A549 treated with Hydrocortisone at 1 μM for 4 hours (cell line): ENCODE measurements around the gene MAS1. TPM values are rescaled to one million over a fixed set of nuclear protein-coding genes. Genes with fewer than 3 reads are reported as not detected.

Experiments
- total RNA-seq: library from RNA; stranded (reverse); fragments of 200-300 nt; extraction: Qiagen RNA extraction; gene quantifications from 5 replicates; pipeline ENCODE4 v1.2.3, GENCODE V29; 2022

Gene MAS1
- not detected in 5 replicates for total RNA-seq

DNA sequence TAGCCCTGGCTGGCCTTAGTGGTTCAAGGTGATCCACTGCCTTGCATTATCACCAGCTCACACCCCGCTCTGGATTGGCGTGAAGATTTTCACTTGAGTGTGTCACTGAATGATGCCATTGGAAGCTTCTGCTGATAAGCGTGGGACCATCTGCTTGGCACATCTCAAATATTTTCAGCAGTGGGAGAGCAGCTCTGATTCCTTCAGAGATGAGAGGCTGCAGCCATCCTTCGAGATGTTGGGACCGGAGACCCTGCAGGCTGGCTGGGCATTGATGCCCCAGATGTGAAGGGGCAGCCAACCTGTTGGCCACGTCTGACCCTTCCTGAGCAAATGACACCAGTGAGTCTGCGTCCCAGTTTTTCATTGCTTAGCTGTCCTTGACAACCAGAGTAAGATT lies at the start of gene MAS1:
TSS of gene MAS1 (plus strand) at position 197 of the 400 bp plus-strand sequence. CDS start 15,968 bp downstream, outside the sequence.

Other genes starting within 250 kb of the MAS1 start
- 152 to 199 TPM (median 183 TPM) in 5 replicates for gene SOD2, start 197.7 kb upstream of the MAS1 start, total RNA-seq
- 67.4 to 70.9 TPM (median 68.0 TPM) in 5 replicates for gene WTAP, start 163.5 kb upstream of the MAS1 start, total RNA-seq
- gene ACAT2, start 128.9 kb upstream of the MAS1 start, total RNA-seq, result 24.9 to 30.0 TPM (median 27.2 TPM) in 5 replicates
- gene TCP1, start 101.4 kb upstream of the MAS1 start, total RNA-seq, result 212 to 282 TPM (median 226 TPM) in 5 replicates
- 76.8 to 102 TPM (median 89.8 TPM) in 5 replicates for gene MRPL18, start 100.5 kb upstream of the MAS1 start, total RNA-seq
- gene PNLDC1, start 90.7 kb upstream of the MAS1 start, total RNA-seq, result 0.08 to 0.14 TPM in 2 of 5 replicates, not detected in the others
- gene IGF2R, start 78.1 kb downstream of the MAS1 start, total RNA-seq, result 27.4 to 41.2 TPM (median 29.0 TPM) in 5 replicates
- gene SLC22A1, start 230.8 kb downstream of the MAS1 start, total RNA-seq, result 1.4 to 2.2 TPM (median 2.0 TPM) in 5 replicates